ENCODE measurements around the gene GSPT1.

DNA sequence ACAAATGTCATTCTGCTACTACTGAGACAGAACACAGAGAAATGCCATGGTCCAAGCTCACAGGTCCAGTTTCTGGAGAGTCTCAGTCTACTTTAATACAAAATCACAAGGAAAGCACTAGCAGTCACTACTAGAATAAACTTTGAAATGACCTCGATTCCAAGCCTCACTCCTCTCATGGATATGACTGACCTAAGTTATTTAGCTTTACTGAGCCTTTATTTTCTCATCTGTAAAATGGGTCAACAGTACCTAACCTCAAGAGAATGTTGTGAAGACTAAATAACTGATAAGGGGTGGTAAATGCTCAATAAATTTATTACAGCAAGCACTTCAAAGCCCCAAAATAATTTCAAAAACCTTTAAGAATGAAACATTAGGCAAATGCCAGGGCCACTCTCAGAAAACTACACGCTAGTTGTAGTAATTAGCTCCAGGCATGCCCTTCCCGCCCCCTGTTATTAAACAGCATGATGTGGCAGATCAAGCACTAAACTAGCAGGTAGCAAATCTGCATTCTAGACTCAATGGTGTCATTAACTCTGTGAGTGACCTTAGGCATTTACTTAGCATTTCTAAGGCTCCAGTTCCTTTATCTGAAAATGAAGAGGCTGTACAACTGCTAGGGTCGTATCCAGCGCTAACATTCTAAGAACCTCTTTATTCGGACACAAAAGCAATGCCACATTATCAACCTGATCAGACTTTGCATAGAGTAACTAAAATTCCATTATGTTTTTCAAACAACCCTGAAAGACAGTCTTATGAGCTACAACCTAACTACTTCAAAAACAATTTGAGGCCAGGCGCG, 8.4 kb downstream of the GSPT1 start:
- TF ChIP-seq ESRRA (IDR thresholded peaks at IDR 0.05; ENCODE audit: borderline replicate concordance, low read length), result no peak
- TF ChIP-seq KDM1A (IDR thresholded peaks at IDR 0.05; ENCODE audit: low read depth), result 0 out of 2 replicates have a peak, but pooled peaks have one; percentile 39
- TF ChIP-seq JUNB (IDR thresholded peaks at IDR 0.05), result no peak
- TF ChIP-seq, protein P1, sequence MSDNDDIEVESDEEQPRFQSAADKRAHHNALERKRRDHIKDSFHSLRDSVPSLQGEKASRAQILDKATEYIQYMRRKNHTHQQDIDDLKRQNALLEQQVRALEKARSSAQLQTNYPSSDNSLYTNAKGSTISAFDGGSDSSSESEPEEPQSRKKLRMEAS (IDR thresholded peaks at IDR 0.05), result no peak
- TF ChIP-seq, protein P2, sequence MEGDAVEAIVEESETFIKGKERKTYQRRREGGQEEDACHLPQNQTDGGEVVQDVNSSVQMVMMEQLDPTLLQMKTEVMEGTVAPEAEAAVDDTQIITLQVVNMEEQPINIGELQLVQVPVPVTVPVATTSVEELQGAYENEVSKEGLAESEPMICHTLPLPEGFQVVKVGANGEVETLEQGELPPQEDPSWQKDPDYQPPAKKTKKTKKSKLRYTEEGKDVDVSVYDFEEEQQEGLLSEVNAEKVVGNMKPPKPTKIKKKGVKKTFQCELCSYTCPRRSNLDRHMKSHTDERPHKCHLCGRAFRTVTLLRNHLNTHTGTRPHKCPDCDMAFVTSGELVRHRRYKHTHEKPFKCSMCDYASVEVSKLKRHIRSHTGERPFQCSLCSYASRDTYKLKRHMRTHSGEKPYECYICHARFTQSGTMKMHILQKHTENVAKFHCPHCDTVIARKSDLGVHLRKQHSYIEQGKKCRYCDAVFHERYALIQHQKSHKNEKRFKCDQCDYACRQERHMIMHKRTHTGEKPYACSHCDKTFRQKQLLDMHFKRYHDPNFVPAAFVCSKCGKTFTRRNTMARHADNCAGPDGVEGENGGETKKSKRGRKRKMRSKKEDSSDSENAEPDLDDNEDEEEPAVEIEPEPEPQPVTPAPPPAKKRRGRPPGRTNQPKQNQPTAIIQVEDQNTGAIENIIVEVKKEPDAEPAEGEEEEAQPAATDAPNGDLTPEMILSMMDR (IDR thresholded peaks at IDR 0.05), result no peak
- TF ChIP-seq HEYL (CRISPR knock-in tag; IDR thresholded peaks at IDR 0.05), result no peak
- TF ChIP-seq MYC (IDR thresholded peaks at IDR 0.05; ENCODE audit: borderline replicate concordance, low read length), result no peak
